ENCODE data around the gene CEBPA. TPM values are rescaled to one million over a fixed set of nuclear protein-coding genes. Genes with fewer than 3 reads are reported as not detected.

The CEBPA gene
- total RNA-seq, 2 donors from 2014 or later = 25.2 to 58.7 TPM

- no peak overlapping the region for H3K4me3 ChIP-seq
- H3K27me3 ChIP-seq (replicated peaks; ENCODE audit: insufficient read depth) = no peaks in the 10 kb centered on the region
- intact Hi-C loops (cut with DNase I) = no loop called here
- H3K4me1 ChIP-seq (replicated peaks) = no peaks in the 10 kb centered on the region
- no peaks in the 10 kb centered on the region for H3K36me3 ChIP-seq
- WGBS = 80% methylated on average over 2 of the region's 2 CpGs
- no peaks in the 10 kb centered on the region for H3K9me3 ChIP-seq
- TF ChIP-seq POLR2A (IDR thresholded peaks at IDR 0.05) (no peak), POLR2AphosphoS5 (IDR thresholded peaks at IDR 0.05) (no peak), CTCF (IDR thresholded peaks at IDR 0.05) (no peak)
- H3K27ac ChIP-seq = no peak overlapping the region
- DNase-seq (ENCODE audit: low spot score) = no peak
Measured at GRCh38 chr19:33343301-33343700, 41.0 kb upstream of the CEBPA start.

- 75% methylated on average over 2 of the region's 2 CpGs for WGBS
- Histone ChIP-seq H3K36me3 (no peaks in the 10 kb centered on the region), H3K27ac (no peak overlapping the region), H3K9me3 (no peaks in the 10 kb centered on the region), H3K27me3 (replicated peaks; ENCODE audit: insufficient read depth) (no peaks in the 10 kb centered on the region), H3K4me3 (no peak overlapping the region), H3K4me1 (replicated peaks) (no peaks in the 10 kb centered on the region)
- intact Hi-C loops (cut with DNase I) = no loop called here
- no peak for TF ChIP-seq POLR2AphosphoS5 (IDR thresholded peaks at IDR 0.05)
- TF ChIP-seq POLR2A (IDR thresholded peaks at IDR 0.05) = no peak
- TF ChIP-seq CTCF (IDR thresholded peaks at IDR 0.05) = no peak
- DNase-seq (ENCODE audit: low spot score) = no peak
Measured at GRCh38 chr19:33340991-33341390, 38.7 kb upstream of the CEBPA start.

- WGBS = 78% methylated on average over 8 of the region's 8 CpGs
- H3K4me3 ChIP-seq = no peak overlapping the region
- no peaks in the 10 kb centered on the region for H3K4me1 ChIP-seq (replicated peaks)
- no peaks in the 10 kb centered on the region for H3K27me3 ChIP-seq (replicated peaks; ENCODE audit: insufficient read depth)
- no peak overlapping the region for H3K27ac ChIP-seq
- TF ChIP-seq CTCF (IDR thresholded peaks at IDR 0.05) = no peak
- no peak for TF ChIP-seq POLR2A (IDR thresholded peaks at IDR 0.05)
- no peak for TF ChIP-seq POLR2AphosphoS5 (IDR thresholded peaks at IDR 0.05)
- intact Hi-C loops (cut with DNase I) = no loop called here
- no peak for DNase-seq (ENCODE audit: low spot score)
- H3K9me3 ChIP-seq = no peaks in the 10 kb centered on the region
- no peaks in the 10 kb centered on the region for H3K36me3 ChIP-seq
Measured at GRCh38 chr19:33339016-33339984, 37.0 kb upstream of the CEBPA start.

- no peak for DNase-seq (ENCODE audit: low spot score)
- no peak overlapping the region for H3K27ac ChIP-seq
- H3K36me3 ChIP-seq = no peaks in the 10 kb centered on the region
- H3K4me1 ChIP-seq (replicated peaks) = no peaks in the 10 kb centered on the region
- no peak overlapping the region for H3K4me3 ChIP-seq
- no peaks in the 10 kb centered on the region for H3K9me3 ChIP-seq
- no peaks in the 10 kb centered on the region for H3K27me3 ChIP-seq (replicated peaks; ENCODE audit: insufficient read depth)
- 87% methylated on average over 5 of the region's 5 CpGs for WGBS
- TF ChIP-seq POLR2A (IDR thresholded peaks at IDR 0.05) = no peak
- intact Hi-C loops (cut with DNase I) = no loop called here
Measured at GRCh38 chr19:33335446-33335845, 33.1 kb upstream of the CEBPA start.

- Histone ChIP-seq H3K9me3 (no peaks in the 10 kb centered on the region), H3K27me3 (replicated peaks; ENCODE audit: insufficient read depth) (no peaks in the 10 kb centered on the region), H3K27ac (no peak overlapping the region), H3K4me1 (replicated peaks) (no peaks in the 10 kb centered on the region), H3K4me3 (no peak overlapping the region), H3K36me3 (no peaks in the 10 kb centered on the region)
- 96% methylated on average over 3 of the region's 3 CpGs for WGBS
- TF ChIP-seq POLR2A (IDR thresholded peaks at IDR 0.05) (no peak), CTCF (IDR thresholded peaks at IDR 0.05) (no peak), POLR2AphosphoS5 (IDR thresholded peaks at IDR 0.05) (no peak)
- intact Hi-C loops (cut with DNase I) = no loop called here
- no peak for DNase-seq (ENCODE audit: low spot score)
Measured at GRCh38 chr19:33334271-33334670, 31.9 kb upstream of the CEBPA start.

All from prostate gland (tissue), 2 donors.